Measurements from ENCODE around the gene RHBDF1.
"Not testable (repeated sequence)": the region's sequence is repeated elsewhere in the genome, so short reads cannot be mapped to it uniquely, and the experiment has no call there.

- TF ChIP-seq EZH2 (IDR thresholded peaks at IDR 0.05); POLR2AphosphoS5 (IDR thresholded peaks at IDR 0.05; ENCODE audit: borderline replicate concordance, low read depth, low read length); FOXP2 (optimal IDR thresholded peaks at IDR 0.05; ENCODE audit: control extremely low read depth, extremely low read length, insufficient read depth): not testable (repeated sequence)
Observed at GRCh38 chr16:30627-31026, 41.8 kb downstream of the RHBDF1 start.

Measured in SK-N-MC (cell line).